ENCODE results near the gene UMOD. TPM values are rescaled to one million over a fixed set of nuclear protein-coding genes. Genes with fewer than 3 reads are reported as not detected.

Gene UMOD
- total and polyA plus RNA-seq, 9 of the 15 experiments (the other 6 are each of a cell fraction or from before 2014, with no cell fraction given), result not detected

DNA sequence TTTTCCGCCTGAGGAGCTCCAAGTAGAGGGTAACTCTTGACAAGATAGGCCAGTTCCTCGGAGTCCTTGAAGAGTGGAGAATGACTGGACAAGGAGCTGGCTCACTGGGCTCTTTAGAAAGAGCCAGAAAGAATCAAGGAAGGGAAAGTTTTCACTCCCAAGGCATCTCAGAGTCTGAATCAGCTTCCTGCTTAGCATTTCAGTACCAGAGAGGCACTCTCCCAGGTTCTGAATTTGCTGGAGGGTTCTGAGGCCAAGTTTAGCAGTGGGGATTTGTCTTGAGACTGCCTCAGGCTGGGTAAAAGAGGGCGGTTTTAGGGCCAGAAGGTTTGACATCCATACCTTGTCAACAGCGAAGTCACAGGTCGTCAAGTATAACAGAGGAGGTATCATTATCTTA is 50.7 kb downstream of the UMOD start:
- H3K4me1 ChIP-seq (replicated peaks in 1 of 2; ENCODE audit: control insufficient read depth in 2 of 2, insufficient read depth in 2 of 2, low read length in 2 of 2), result peaks cover 2 to 11% of the 10 kb centered on the region in 2 experiments; a peak in 3 of 5 replicates
- BruUV-seq (replicated peaks), result no TSS peak
- no peaks in the 10 kb centered on the region for H3K9me1 ChIP-seq (ENCODE audit: control insufficient read depth, insufficient read depth, low read length)
- H3K27ac ChIP-seq (ENCODE audit: extremely low read depth, low read depth, low read length), result no peak overlapping the region
- no peak for DNase-seq (ENCODE audit: extremely low read depth in 1 of 4, low spot score in 3 of 4)
- no peak overlapping the region for H3K4me2 ChIP-seq (ENCODE audit: insufficient read depth, low read length)
- H3K9ac ChIP-seq (ENCODE audit: insufficient read depth in 1 of 2, low read depth in 2 of 2, low read length in 2 of 2), result no peak overlapping the region
- H3K36me3 ChIP-seq (ENCODE audit: control insufficient read depth, insufficient read depth, low read length), result no peaks in the 10 kb centered on the region
- in situ Hi-C loops (cut with MboI), result loop anchor here (5.0 to 10.0 kb wide), 2 partner anchors 395 to 697 kb away; no protein-coding TSS in a partner anchor
- ChIA-PET POLR2A (interaction anchor here (0.6 kb wide), 1 partner anchor 45 kb away, joined by 3 read pairs; no protein-coding TSS in a partner anchor), CTCF (ENCODE audit: low intra/inter-chr PET ratio) (no interaction called here)
- H3K4me3 ChIP-seq, result no peak overlapping the region
- no peaks in the 10 kb centered on the region for H3K9me3 ChIP-seq (replicated peaks; ENCODE audit: control insufficient read depth, insufficient read depth, low read depth, low read length)
- H3K79me2 ChIP-seq (ENCODE audit: control insufficient read depth, insufficient read depth, low read length), result no peaks in the 10 kb centered on the region
- H4K20me1 ChIP-seq (replicated peaks; ENCODE audit: control insufficient read depth, insufficient read depth, low read length), result 0 out of 2 replicates have a peak, but pooled peaks cover 4% of the 10 kb centered on the region
- 0% methylated on average over 4 of the region's 5 CpGs for WGBS (ENCODE audit: insufficient coverage, low coverage, missing lambda C conversion rate)
- H3K27me3 ChIP-seq (ENCODE audit: control insufficient read depth in 2 of 2, insufficient read depth in 2 of 2, low read length in 2 of 2), result no peaks in the 10 kb centered on the region
- FAIRE-seq, result no peak
- H2AFZ ChIP-seq (ENCODE audit: low read depth, low read length), result no peak overlapping the region
- no peak for ATAC-seq
- intact Hi-C loops (cut with micrococcal nuclease), result loop anchor here (2.0 kb wide), 1 partner anchor 81 kb away; no protein-coding TSS in a partner anchor
- TF ChIP-seq, protein P1, sequence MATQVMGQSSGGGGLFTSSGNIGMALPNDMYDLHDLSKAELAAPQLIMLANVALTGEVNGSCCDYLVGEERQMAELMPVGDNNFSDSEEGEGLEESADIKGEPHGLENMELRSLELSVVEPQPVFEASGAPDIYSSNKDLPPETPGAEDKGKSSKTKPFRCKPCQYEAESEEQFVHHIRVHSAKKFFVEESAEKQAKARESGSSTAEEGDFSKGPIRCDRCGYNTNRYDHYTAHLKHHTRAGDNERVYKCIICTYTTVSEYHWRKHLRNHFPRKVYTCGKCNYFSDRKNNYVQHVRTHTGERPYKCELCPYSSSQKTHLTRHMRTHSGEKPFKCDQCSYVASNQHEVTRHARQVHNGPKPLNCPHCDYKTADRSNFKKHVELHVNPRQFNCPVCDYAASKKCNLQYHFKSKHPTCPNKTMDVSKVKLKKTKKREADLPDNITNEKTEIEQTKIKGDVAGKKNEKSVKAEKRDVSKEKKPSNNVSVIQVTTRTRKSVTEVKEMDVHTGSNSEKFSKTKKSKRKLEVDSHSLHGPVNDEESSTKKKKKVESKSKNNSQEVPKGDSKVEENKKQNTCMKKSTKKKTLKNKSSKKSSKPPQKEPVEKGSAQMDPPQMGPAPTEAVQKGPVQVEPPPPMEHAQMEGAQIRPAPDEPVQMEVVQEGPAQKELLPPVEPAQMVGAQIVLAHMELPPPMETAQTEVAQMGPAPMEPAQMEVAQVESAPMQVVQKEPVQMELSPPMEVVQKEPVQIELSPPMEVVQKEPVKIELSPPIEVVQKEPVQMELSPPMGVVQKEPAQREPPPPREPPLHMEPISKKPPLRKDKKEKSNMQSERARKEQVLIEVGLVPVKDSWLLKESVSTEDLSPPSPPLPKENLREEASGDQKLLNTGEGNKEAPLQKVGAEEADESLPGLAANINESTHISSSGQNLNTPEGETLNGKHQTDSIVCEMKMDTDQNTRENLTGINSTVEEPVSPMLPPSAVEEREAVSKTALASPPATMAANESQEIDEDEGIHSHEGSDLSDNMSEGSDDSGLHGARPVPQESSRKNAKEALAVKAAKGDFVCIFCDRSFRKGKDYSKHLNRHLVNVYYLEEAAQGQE (IDR thresholded peaks at IDR 0.05; ENCODE audit: borderline replicate concordance), result peak; percentile 57
- TF ChIP-seq, protein P1 (CRISPR knock-in tag; IDR thresholded peaks at IDR 0.05; ENCODE audit: low read depth), result no peak
- no peak for TF ChIP-seq PHB (CRISPR knock-in tag; IDR thresholded peaks at IDR 0.05)
- TF ChIP-seq CGGBP1 (CRISPR knock-in tag; IDR thresholded peaks at IDR 0.05), result no peak
- TF ChIP-seq, protein P2, sequence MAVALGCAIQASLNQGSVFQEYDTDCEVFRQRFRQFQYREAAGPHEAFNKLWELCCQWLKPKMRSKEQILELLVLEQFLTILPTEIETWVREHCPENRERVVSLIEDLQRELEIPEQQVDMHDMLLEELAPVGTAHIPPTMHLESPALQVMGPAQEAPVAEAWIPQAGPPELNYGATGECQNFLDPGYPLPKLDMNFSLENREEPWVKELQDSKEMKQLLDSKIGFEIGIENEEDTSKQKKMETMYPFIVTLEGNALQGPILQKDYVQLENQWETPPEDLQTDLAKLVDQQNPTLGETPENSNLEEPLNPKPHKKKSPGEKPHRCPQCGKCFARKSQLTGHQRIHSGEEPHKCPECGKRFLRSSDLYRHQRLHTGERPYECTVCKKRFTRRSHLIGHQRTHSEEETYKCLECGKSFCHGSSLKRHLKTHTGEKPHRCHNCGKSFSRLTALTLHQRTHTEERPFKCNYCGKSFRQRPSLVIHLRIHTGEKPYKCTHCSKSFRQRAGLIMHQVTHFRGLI (CRISPR knock-in tag; IDR thresholded peaks at IDR 0.05), result no peak
- TF ChIP-seq, protein P3, sequence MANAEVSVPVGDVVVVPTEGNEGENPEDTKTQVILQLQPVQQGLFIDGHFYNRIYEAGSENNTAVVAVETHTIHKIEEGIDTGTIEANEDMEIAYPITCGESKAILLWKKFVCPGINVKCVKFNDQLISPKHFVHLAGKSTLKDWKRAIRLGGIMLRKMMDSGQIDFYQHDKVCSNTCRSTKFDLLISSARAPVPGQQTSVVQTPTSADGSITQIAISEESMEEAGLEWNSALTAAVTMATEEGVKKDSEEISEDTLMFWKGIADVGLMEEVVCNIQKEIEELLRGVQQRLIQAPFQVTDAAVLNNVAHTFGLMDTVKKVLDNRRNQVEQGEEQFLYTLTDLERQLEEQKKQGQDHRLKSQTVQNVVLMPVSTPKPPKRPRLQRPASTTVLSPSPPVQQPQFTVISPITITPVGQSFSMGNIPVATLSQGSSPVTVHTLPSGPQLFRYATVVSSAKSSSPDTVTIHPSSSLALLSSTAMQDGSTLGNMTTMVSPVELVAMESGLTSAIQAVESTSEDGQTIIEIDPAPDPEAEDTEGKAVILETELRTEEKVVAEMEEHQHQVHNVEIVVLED (CRISPR knock-in tag; IDR thresholded peaks at IDR 0.05), result no peak
